ENCODE measurements around the gene KRTAP5-3.

The KRTAP5-3 gene

DNA sequence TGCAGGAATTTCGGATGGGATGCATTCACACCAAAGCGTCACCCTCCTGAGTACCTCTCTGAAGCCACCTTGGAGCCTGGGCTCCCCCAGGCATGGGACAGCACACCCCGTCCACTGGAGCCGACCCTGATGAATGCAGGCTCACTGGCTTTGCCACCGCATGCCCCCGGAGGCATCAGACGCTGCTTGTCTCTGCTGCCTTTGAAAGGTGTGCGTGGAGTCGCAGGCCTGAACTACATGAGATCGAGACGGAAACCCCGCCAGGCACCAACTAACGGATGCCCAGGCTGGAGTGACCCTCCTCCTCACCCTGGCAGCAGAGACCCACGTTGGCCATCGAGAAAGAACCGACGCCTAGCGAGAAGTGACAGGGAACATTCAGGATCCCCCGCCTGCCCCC lies 43.8 kb upstream of the KRTAP5-3 start (continued):
- TF ChIP-seq YY1 (tag by site-specific recombination; IDR thresholded peaks at IDR 0.05) (no peak), ZNF561 (tag by site-specific recombination; IDR thresholded peaks at IDR 0.05; ENCODE audit: borderline replicate concordance) (no peak), ZNF416 (tag by site-specific recombination; IDR thresholded peaks at IDR 0.05) (no peak), ZNF157 (tag by site-specific recombination; IDR thresholded peaks at IDR 0.05) (no peak)
- TF ChIP-seq, protein P1, sequence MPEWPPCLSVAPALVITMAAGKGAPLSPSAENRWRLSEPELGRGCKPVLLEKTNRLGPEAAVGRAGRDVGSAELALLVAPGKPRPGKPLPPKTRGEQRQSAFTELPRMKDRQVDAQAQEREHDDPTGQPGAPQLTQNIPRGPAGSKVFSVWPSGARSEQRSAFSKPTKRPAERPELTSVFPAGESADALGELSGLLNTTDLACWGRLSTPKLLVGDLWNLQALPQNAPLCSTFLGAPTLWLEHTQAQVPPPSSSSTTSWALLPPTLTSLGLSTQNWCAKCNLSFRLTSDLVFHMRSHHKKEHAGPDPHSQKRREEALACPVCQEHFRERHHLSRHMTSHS (tag by site-specific recombination; IDR thresholded peaks at IDR 0.05): no peak

DNA sequence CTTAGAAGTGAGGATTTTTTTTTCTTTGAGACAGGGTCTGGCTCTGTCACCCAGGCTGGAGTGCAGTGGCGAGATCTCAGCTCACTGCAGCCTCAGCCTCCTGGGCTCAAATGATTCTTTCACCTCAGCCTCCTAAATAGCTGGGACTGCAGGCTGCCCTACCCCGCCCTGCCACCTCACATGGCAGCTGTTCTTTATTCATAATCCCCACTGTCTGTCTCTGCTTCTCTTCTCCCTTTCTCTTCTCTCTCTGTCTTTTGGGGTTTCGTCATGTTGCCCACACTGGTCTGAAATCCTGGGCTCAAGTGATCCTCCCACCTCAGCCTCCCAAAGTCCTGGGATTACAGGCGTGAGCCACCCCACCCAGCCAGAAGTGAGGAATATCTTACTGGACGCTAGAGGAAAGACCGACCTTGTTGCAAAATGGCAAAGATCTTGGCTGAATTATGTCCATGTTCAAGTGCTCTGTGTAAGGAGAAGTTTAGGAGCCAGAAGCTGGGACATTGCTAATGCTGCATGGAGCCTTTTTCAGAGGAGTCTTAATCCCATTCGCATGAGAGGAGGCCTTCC lies 43.2 kb upstream of the KRTAP5-3 start:
- CTCF ChIA-PET: interaction anchor here (0.9 to 6.4 kb wide), 15 partner anchors 12 to 505 kb away, joined by 3 to 138 read pairs (median 8); partner anchors contain the start of genes KRTAP5-5 and KRTAP5-6
- H3K4me1 ChIP-seq (ENCODE audit: control insufficient read depth, insufficient read depth, low read length): no peaks in the 10 kb centered on the region
- H3K4me3 ChIP-seq (ENCODE audit: low read depth, low read length): no peak overlapping the region
- H3K27ac ChIP-seq (ENCODE audit: extremely low read depth, low read depth, low read length): no peak overlapping the region
- no peaks in the 10 kb centered on the region for H3K36me3 ChIP-seq (ENCODE audit: control insufficient read depth in 2 of 2, insufficient read depth in 1 of 2, low read length in 2 of 2)
- TF ChIP-seq, protein P2, sequence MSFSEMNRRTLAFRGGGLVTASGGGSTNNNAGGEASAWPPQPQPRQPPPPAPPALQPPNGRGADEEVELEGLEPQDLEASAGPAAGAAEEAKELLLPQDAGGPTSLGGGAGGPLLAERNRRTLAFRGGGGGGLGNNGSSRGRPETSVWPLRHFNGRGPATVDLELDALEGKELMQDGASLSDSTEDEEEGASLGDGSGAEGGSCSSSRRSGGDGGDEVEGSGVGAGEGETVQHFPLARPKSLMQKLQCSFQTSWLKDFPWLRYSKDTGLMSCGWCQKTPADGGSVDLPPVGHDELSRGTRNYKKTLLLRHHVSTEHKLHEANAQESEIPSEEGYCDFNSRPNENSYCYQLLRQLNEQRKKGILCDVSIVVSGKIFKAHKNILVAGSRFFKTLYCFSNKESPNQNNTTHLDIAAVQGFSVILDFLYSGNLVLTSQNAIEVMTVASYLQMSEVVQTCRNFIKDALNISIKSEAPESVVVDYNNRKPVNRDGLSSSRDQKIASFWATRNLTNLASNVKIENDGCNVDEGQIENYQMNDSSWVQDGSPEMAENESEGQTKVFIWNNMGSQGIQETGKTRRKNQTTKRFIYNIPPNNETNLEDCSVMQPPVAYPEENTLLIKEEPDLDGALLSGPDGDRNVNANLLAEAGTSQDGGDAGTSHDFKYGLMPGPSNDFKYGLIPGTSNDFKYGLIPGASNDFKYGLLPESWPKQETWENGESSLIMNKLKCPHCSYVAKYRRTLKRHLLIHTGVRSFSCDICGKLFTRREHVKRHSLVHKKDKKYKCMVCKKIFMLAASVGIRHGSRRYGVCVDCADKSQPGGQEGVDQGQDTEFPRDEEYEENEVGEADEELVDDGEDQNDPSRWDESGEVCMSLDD (tag by site-specific recombination; IDR thresholded peaks at IDR 0.05): no peak
- TF ChIP-seq ZNF701 (tag by site-specific recombination; IDR thresholded peaks at IDR 0.05) (no peak), ZNF433 (tag by site-specific recombination; IDR thresholded peaks at IDR 0.05; ENCODE audit: low read depth) (no peak), ZNF473 (tag by site-specific recombination; IDR thresholded peaks at IDR 0.05) (no peak), ZNF549 (tag by site-specific recombination; IDR thresholded peaks at IDR 0.05) (no peak), HOXD13 (CRISPR knock-in tag; IDR thresholded peaks at IDR 0.05; ENCODE audit: borderline replicate concordance) (no peak), ZNF341 (tag by site-specific recombination; IDR thresholded peaks at IDR 0.05; ENCODE audit: low read depth) (no peak), GFI1B (tag by site-specific recombination; IDR thresholded peaks at IDR 0.05) (no peak), ZNF19 (tag by site-specific recombination; IDR thresholded peaks at IDR 0.05; ENCODE audit: low read depth) (no peak), ZNF623 (tag by site-specific recombination; IDR thresholded peaks at IDR 0.05) (no peak)
- TF ChIP-seq, protein P3, sequence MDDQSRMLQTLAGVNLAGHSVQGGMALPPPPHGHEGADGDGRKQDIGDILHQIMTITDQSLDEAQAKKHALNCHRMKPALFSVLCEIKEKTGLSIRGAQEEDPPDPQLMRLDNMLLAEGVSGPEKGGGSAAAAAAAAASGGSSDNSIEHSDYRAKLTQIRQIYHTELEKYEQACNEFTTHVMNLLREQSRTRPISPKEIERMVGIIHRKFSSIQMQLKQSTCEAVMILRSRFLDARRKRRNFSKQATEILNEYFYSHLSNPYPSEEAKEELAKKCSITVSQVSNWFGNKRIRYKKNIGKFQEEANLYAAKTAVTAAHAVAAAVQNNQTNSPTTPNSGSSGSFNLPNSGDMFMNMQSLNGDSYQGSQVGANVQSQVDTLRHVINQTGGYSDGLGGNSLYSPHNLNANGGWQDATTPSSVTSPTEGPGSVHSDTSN (CRISPR knock-in tag; IDR thresholded peaks at IDR 0.05): no peak
- TF ChIP-seq, protein P4, sequence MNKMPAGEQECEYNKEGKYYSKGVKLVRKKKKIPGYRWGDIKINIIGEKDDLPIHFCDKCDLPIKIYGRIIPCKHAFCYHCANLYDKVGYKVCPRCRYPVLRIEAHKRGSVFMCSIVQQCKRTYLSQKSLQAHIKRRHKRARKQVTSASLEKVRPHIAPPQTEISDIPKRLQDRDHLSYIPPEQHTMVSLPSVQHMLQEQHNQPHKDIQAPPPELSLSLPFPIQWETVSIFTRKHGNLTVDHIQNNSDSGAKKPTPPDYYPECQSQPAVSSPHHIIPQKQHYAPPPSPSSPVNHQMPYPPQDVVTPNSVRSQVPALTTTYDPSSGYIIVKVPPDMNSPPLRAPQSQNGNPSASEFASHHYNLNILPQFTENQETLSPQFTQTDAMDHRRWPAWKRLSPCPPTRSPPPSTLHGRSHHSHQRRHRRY (tag by site-specific recombination; IDR thresholded peaks at IDR 0.05): no peak
- TF ChIP-seq, protein P5, sequence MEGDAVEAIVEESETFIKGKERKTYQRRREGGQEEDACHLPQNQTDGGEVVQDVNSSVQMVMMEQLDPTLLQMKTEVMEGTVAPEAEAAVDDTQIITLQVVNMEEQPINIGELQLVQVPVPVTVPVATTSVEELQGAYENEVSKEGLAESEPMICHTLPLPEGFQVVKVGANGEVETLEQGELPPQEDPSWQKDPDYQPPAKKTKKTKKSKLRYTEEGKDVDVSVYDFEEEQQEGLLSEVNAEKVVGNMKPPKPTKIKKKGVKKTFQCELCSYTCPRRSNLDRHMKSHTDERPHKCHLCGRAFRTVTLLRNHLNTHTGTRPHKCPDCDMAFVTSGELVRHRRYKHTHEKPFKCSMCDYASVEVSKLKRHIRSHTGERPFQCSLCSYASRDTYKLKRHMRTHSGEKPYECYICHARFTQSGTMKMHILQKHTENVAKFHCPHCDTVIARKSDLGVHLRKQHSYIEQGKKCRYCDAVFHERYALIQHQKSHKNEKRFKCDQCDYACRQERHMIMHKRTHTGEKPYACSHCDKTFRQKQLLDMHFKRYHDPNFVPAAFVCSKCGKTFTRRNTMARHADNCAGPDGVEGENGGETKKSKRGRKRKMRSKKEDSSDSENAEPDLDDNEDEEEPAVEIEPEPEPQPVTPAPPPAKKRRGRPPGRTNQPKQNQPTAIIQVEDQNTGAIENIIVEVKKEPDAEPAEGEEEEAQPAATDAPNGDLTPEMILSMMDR (tag by site-specific recombination; IDR thresholded peaks at IDR 0.05): no peak
- TF ChIP-seq, protein P6, sequence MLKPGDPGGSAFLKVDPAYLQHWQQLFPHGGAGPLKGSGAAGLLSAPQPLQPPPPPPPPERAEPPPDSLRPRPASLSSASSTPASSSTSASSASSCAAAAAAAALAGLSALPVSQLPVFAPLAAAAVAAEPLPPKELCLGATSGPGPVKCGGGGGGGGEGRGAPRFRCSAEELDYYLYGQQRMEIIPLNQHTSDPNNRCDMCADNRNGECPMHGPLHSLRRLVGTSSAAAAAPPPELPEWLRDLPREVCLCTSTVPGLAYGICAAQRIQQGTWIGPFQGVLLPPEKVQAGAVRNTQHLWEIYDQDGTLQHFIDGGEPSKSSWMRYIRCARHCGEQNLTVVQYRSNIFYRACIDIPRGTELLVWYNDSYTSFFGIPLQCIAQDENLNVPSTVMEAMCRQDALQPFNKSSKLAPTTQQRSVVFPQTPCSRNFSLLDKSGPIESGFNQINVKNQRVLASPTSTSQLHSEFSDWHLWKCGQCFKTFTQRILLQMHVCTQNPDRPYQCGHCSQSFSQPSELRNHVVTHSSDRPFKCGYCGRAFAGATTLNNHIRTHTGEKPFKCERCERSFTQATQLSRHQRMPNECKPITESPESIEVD (tag by site-specific recombination; IDR thresholded peaks at IDR 0.05): no peak
- TF ChIP-seq, protein P7, sequence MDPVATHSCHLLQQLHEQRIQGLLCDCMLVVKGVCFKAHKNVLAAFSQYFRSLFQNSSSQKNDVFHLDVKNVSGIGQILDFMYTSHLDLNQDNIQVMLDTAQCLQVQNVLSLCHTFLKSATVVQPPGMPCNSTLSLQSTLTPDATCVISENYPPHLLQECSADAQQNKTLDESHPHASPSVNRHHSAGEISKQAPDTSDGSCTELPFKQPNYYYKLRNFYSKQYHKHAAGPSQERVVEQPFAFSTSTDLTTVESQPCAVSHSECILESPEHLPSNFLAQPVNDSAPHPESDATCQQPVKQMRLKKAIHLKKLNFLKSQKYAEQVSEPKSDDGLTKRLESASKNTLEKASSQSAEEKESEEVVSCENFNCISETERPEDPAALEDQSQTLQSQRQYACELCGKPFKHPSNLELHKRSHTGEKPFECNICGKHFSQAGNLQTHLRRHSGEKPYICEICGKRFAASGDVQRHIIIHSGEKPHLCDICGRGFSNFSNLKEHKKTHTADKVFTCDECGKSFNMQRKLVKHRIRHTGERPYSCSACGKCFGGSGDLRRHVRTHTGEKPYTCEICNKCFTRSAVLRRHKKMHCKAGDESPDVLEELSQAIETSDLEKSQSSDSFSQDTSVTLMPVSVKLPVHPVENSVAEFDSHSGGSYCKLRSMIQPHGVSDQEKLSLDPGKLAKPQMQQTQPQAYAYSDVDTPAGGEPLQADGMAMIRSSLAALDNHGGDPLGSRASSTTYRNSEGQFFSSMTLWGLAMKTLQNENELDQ (tag by site-specific recombination; IDR thresholded peaks at IDR 0.05; ENCODE audit: low read depth): no peak
- TF ChIP-seq, protein P8, sequence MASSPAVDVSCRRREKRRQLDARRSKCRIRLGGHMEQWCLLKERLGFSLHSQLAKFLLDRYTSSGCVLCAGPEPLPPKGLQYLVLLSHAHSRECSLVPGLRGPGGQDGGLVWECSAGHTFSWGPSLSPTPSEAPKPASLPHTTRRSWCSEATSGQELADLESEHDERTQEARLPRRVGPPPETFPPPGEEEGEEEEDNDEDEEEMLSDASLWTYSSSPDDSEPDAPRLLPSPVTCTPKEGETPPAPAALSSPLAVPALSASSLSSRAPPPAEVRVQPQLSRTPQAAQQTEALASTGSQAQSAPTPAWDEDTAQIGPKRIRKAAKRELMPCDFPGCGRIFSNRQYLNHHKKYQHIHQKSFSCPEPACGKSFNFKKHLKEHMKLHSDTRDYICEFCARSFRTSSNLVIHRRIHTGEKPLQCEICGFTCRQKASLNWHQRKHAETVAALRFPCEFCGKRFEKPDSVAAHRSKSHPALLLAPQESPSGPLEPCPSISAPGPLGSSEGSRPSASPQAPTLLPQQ (tag by site-specific recombination; IDR thresholded peaks at IDR 0.05): no peak
- POLR2A ChIA-PET: no interaction called here
- no peaks in the 10 kb centered on the region for H3K9me3 ChIP-seq (ENCODE audit: control insufficient read depth, insufficient read depth, low read depth, low read length)

Data from HEK293 (cell line).